GM23338 (cell line): ENCODE results near the gene C9orf85. TPM values are rescaled to one million over a fixed set of nuclear protein-coding genes. Genes with fewer than 3 reads are reported as not detected.

Source experiments
- ATAC-seq: fragments of 200-7000 bp; cut with Tn5 transposase; 3 replicates; pipeline ENCODE4 v1.9.1; 2020
- DNase-seq: peaks from one replicate; pipeline ENCODE4 v3.0.0-alpha.2; 2015; ENCODE audit warnings: low spot score
- H2AFZ ChIP-seq: fragments of 200-600 bp; sonication (generic); 2 replicates; pipeline ENCODE4 v1.8.0; 2016; ENCODE audit warnings: antibody characterized with exemption, mild to moderate bottlenecking, moderate library complexity
- H3F3A ChIP-seq: fragments of 200-600 bp; sonication (generic); replicated peaks from 2 replicates; pipeline ENCODE4 v1.8.0; 2017; ENCODE audit warnings: antibody characterized with exemption, mixed run types, low read depth
- H3K27ac ChIP-seq: fragments of 200-600 bp; sonication (generic); 2 replicates; pipeline ENCODE4 v1.6.1; 2016; ENCODE audit warnings: low read depth
- H3K27me3 ChIP-seq: fragments of 200-600 bp; sonication (generic); 2 replicates; pipeline ENCODE4 v1.8.0; 2016; ENCODE audit warnings: mild to moderate bottlenecking, mixed run types, moderate library complexity; ENCODE audit not compliant: insufficient read depth
- H3K36me3 ChIP-seq: fragments of 200-600 bp; sonication (generic); 2 replicates; pipeline ENCODE4 v1.8.0; 2016; ENCODE audit warnings: mild to moderate bottlenecking; ENCODE audit not compliant: insufficient read depth
- H3K4me1 ChIP-seq: fragments of 200-600 bp; sonication (generic); 2 replicates; pipeline ENCODE4 v1.8.0; 2016; ENCODE audit warnings: mild to moderate bottlenecking, moderate library complexity; ENCODE audit not compliant: insufficient read depth
- H3K4me2 ChIP-seq: fragments of 200-600 bp; sonication (generic); 2 replicates; pipeline ENCODE4 v1.7.1; 2017; ENCODE audit warnings: mixed run types
- H3K4me3 ChIP-seq: fragments of 200-600 bp; sonication (generic); 2 replicates; pipeline ENCODE4 v1.6.1; 2016; ENCODE audit warnings: mixed run types
- H3K79me2 ChIP-seq: fragments of 200-600 bp; sonication (generic); replicated peaks from 2 replicates; pipeline ENCODE4 v1.8.0; 2017; ENCODE audit warnings: mild to moderate bottlenecking; ENCODE audit not compliant: insufficient read depth
- H3K9me2 ChIP-seq: fragments of 200-600 bp; sonication (generic); 2 replicates; pipeline ENCODE4 v1.8.0; 2017; ENCODE audit not compliant: insufficient read depth
- H4K20me1 ChIP-seq: fragments of 200-600 bp; sonication (generic); replicated peaks from 2 replicates; pipeline ENCODE4 v1.8.0; 2017; ENCODE audit warnings: mild to moderate bottlenecking; ENCODE audit not compliant: insufficient read depth
- H3K27ac Mint-ChIP-seq: 2 replicates; pipeline ENCODE4 v1.8.0; 2020; ENCODE audit warnings: inconsistent platforms, mild to moderate bottlenecking, moderate library complexity, mixed read lengths
- H3K27me3 Mint-ChIP-seq: 3 replicates; pipeline ENCODE4 v1.8.0; 2022; ENCODE audit warnings: low read depth, mild to moderate bottlenecking, moderate library complexity, mixed read lengths, inconsistent platforms; ENCODE audit not compliant: insufficient read depth, poor library complexity
- H3K36me3 Mint-ChIP-seq: 3 replicates; pipeline ENCODE4 v1.8.0; 2021; ENCODE audit warnings: low read depth, mild to moderate bottlenecking, inconsistent platforms, moderate library complexity, mixed read lengths
- H3K4me1 Mint-ChIP-seq: 3 replicates; pipeline ENCODE4 v1.8.0; 2020; ENCODE audit warnings: mild to moderate bottlenecking, inconsistent platforms, mixed read lengths
- H3K4me3 Mint-ChIP-seq: 3 replicates; pipeline ENCODE4 v1.8.0; 2021; ENCODE audit warnings: moderate library complexity, mild to moderate bottlenecking, inconsistent platforms, mixed read lengths
- H3K9me3 Mint-ChIP-seq: 3 replicates; pipeline ENCODE4 v1.8.0; 2020; ENCODE audit warnings: moderate library complexity, mild to moderate bottlenecking, inconsistent platforms, mixed read lengths
- CREB1 ChIP-seq: fragments of 250-450 bp; sonication (Bioruptor Pico); IDR thresholded peaks from 2 replicates; pipeline ENCODE4 v1.5.0; 2020; ENCODE audit warnings: low read depth, mild to moderate bottlenecking, moderate library complexity
- JUNB ChIP-seq: IDR thresholded peaks from one replicate; pipeline ENCODE4 v1.6.1; 2016; ENCODE audit warnings: antibody characterized with exemption; ENCODE audit not compliant: unreplicated experiment
- NANOG ChIP-seq: IDR thresholded peaks from 2 replicates; pipeline ENCODE4 v1.6.1; 2016; ENCODE audit warnings: antibody characterized with exemption, borderline replicate concordance
- POLR2AphosphoS5 ChIP-seq: IDR thresholded peaks from 2 replicates; pipeline ENCODE4 v1.6.1; 2016; ENCODE audit warnings: antibody characterized with exemption, low read depth
- STAT1 ChIP-seq: IDR thresholded peaks from one replicate; pipeline ENCODE4 v1.6.1; 2016; ENCODE audit warnings: antibody characterized with exemption; ENCODE audit not compliant: unreplicated experiment
- ZNF114 ChIP-seq: fragments of 250-450 bp; sonication (Bioruptor Pico); IDR thresholded peaks from 2 replicates; pipeline ENCODE4 v1.5.0; 2020; ENCODE audit warnings: mild to moderate bottlenecking, moderate library complexity
- ZNF331 ChIP-seq: fragments of 250-450 bp; sonication (Bioruptor Pico); IDR thresholded peaks from 2 replicates; pipeline ENCODE4 v1.5.0; 2020; ENCODE audit warnings: low read depth, mild to moderate bottlenecking, moderate library complexity
- polyA plus RNA-seq: library from polyadenylated mRNA; unstranded; fragments of >200 nt; fragmentation: Nextera tagmentation; extraction: Ambion mirVana; gene quantifications from 2 replicates; pipeline ENCODE4 v1.2.1, GENCODE V29; 2016
- total RNA-seq: library from RNA; depleted of rRNA; stranded (reverse); fragments of >200 nt; shearing (Covaris generic); gene quantifications from 2 replicates; pipeline ENCODE4 v1.2.3, GENCODE V29; 2014
- TF ChIP-seq, protein P1 (sequence below): fragments of 250-450 bp; sonication (Bioruptor Pico); IDR thresholded peaks from 2 replicates; pipeline ENCODE4 v1.5.0; 2020; ENCODE audit warnings: mild to moderate bottlenecking, moderate library complexity
- TF ChIP-seq, protein P2 (sequence below): IDR thresholded peaks from 2 replicates; pipeline ENCODE4 v1.6.1; 2016; ENCODE audit warnings: antibody characterized with exemption

Gene C9orf85
- total and polyA plus RNA-seq, 2 experiments from 2014 or later, result 10.3 to 20.8 TPM

DNA sequence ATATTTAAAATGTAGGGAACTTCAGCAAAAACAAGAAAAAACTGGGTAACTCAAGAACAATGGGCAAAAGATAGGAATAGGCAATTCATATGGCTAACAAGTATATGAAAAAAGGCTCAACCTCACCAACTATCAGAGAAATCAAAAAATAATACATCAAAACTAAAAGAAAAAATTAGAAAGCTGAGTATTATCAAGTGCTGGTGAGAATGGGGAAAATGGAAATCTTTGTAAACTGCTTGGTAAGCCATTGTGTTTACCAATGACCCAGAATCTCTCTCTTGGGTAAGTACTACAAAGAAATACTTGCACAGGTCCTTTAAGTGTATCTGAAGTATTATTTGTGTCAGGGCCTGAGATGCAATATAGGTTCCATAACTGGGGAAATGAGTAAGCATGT is 27.4 kb upstream of the C9orf85 start (continued):
- TF ChIP-seq, protein P1, sequence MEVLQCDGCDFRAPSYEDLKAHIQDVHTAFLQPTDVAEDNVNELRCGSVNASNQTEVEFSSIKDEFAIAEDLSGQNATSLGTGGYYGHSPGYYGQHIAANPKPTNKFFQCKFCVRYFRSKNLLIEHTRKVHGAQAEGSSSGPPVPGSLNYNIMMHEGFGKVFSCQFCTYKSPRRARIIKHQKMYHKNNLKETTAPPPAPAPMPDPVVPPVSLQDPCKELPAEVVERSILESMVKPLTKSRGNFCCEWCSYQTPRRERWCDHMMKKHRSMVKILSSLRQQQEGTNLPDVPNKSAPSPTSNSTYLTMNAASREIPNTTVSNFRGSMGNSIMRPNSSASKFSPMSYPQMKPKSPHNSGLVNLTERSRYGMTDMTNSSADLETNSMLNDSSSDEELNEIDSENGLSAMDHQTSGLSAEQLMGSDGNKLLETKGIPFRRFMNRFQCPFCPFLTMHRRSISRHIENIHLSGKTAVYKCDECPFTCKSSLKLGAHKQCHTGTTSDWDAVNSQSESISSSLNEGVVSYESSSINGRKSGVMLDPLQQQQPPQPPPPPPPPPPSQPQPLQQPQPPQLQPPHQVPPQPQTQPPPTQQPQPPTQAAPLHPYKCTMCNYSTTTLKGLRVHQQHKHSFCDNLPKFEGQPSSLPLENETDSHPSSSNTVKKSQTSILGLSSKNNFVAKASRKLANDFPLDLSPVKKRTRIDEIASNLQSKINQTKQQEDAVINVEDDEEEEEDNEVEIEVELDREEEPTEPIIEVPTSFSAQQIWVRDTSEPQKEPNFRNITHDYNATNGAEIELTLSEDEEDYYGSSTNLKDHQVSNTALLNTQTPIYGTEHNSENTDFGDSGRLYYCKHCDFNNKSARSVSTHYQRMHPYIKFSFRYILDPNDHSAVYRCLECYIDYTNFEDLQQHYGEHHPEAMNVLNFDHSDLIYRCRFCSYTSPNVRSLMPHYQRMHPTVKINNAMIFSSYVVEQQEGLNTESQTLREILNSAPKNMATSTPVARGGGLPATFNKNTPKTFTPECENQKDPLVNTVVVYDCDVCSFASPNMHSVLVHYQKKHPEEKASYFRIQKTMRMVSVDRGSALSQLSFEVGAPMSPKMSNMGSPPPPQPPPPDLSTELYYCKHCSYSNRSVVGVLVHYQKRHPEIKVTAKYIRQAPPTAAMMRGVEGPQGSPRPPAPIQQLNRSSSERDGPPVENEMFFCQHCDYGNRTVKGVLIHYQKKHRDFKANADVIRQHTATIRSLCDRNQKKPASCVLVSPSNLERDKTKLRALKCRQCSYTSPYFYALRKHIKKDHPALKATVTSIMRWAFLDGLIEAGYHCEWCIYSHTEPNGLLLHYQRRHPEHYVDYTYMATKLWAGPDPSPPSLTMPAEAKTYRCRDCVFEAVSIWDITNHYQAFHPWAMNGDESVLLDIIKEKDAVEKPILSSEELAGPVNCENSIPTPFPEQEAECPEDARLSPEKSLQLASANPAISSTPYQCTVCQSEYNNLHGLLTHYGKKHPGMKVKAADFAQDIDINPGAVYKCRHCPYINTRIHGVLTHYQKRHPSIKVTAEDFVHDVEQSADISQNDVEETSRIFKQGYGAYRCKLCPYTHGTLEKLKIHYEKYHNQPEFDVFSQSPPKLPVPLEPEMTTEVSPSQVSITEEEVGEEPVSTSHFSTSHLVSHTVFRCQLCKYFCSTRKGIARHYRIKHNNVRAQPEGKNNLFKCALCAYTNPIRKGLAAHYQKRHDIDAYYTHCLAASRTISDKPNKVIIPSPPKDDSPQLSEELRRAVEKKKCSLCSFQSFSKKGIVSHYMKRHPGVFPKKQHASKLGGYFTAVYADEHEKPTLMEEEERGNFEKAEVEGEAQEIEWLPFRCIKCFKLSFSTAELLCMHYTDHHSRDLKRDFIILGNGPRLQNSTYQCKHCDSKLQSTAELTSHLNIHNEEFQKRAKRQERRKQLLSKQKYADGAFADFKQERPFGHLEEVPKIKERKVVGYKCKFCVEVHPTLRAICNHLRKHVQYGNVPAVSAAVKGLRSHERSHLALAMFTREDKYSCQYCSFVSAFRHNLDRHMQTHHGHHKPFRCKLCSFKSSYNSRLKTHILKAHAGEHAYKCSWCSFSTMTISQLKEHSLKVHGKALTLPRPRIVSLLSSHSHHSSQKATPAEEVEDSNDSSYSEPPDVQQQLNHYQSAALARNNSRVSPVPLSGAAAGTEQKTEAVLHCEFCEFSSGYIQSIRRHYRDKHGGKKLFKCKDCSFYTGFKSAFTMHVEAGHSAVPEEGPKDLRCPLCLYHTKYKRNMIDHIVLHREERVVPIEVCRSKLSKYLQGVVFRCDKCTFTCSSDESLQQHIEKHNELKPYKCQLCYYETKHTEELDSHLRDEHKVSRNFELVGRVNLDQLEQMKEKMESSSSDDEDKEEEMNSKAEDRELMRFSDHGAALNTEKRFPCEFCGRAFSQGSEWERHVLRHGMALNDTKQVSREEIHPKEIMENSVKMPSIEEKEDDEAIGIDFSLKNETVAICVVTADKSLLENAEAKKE (CRISPR knock-in tag), result no peak
- TF ChIP-seq NANOG (no peak), CREB1 (CRISPR knock-in tag) (no peak), ZNF331 (CRISPR knock-in tag) (no peak), STAT1 (no peak)
- TF ChIP-seq, protein P2, sequence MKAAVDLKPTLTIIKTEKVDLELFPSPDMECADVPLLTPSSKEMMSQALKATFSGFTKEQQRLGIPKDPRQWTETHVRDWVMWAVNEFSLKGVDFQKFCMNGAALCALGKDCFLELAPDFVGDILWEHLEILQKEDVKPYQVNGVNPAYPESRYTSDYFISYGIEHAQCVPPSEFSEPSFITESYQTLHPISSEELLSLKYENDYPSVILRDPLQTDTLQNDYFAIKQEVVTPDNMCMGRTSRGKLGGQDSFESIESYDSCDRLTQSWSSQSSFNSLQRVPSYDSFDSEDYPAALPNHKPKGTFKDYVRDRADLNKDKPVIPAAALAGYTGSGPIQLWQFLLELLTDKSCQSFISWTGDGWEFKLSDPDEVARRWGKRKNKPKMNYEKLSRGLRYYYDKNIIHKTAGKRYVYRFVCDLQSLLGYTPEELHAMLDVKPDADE, result no peak

DNA sequence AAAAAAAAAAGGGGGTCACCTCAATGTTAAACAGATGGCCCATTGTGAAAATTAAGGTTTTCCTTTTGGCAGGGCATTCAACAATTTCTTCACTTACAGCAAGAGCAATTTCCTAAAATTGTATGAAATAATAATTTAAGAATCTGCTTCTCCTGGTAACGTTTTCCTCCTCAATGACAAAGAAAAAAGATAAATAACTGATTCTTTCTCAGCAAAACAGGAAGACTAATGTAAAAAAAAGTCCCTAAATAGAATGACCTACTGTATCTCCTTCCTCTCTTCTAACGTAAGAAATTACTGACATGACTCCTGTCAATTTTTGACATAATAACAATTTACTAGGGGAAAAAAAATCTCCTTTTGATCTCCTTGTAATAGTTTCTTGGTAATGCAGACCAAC is 26.0 kb upstream of the C9orf85 start:
- Histone ChIP-seq H3K4me3 (no peak overlapping the region), H4K20me1 (peaks cover 65% of the 10 kb centered on the region), H3K4me2 (no peak overlapping the region), H3K79me2 (peaks cover 100% of the 10 kb centered on the region), H3K4me1 (peaks cover 22% of the 10 kb centered on the region; the same call in 1 of the 2 replicates), H3K27me3 (no peaks in the 10 kb centered on the region), H3K9me2 (no peaks in the 10 kb centered on the region), H3K36me3 (no peaks in the 10 kb centered on the region), H3F3A (no peaks in the 10 kb centered on the region), H3K27ac (no peak overlapping the region), H2AFZ (no peak overlapping the region)
- no peak overlapping the region for H3K4me3 Mint-ChIP-seq
- peaks cover 22% of the 10 kb centered on the region for H3K4me1 Mint-ChIP-seq
- H3K27me3 Mint-ChIP-seq, result peaks cover 2% of the 10 kb centered on the region
- peaks cover 55% of the 10 kb centered on the region for H3K36me3 Mint-ChIP-seq
- H3K27ac Mint-ChIP-seq, result no peak overlapping the region
- ATAC-seq (no peak), DNase-seq (no peak)
- H3K9me3 Mint-ChIP-seq, result peaks cover 19% of the 10 kb centered on the region
- TF ChIP-seq, protein P1 (CRISPR knock-in tag), result no peak
- TF ChIP-seq POLR2AphosphoS5 (no peak), ZNF331 (CRISPR knock-in tag) (no peak), STAT1 (no peak), NANOG (no peak), ZNF114 (CRISPR knock-in tag) (no peak), CREB1 (CRISPR knock-in tag) (no peak), JUNB (no peak)
